Fibroblast of skin of scalp (primary cell): ENCODE data around the gene PAIP2.
A peak's percentile ranks its signal among the peaks of the same experiment; 100 is the strongest.
"Not testable (repeated sequence)": the region's sequence is repeated elsewhere in the genome, so short reads cannot be mapped to it uniquely, and the experiment has no call there.

Experiments
- DNase-seq: peaks from one replicate; pipeline ENCODE4 v3.0.0-alpha.2; 2013

PAIP2 gene

GRCh38 chr5:139392678-139393496 is 51.2 kb downstream of the PAIP2 start:
- DNase-seq: peak; percentile 67

DNA sequence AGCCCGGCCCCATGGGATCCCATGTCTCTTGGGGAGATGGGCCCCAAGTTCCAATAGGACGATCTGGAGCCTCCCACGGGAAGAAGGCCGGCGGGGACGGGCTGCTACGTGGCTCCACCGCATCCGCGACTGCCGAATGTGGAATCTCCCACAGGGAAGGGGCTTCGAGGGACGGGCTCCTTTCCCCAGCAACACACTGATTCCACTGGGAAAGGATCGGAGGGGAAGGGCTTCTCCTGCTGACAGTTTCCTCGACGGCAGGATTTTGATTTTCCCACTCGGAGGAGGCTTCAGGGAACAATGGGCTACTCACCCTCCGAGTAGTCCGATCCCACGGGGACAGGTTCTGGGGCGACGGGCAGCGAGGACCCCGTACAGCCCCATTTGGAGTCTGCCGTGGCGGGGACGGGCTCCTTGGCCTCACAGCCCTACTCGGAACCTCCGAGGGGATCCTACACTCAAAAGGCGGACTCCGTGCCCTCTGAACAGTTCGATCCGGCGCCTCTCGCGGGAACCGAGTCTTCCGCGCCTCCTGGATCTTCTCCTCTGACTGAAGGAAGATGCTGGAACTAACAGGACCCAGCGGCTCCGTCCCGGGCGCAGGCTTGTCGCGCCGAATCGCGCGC is 52.0 kb downstream of the PAIP2 start:
- no peak for DNase-seq

- DNase-seq: peak; percentile 38
These were observed 52.5 kb downstream of the PAIP2 start for GRCh38 chr5:139394123-139394653.

DNA sequence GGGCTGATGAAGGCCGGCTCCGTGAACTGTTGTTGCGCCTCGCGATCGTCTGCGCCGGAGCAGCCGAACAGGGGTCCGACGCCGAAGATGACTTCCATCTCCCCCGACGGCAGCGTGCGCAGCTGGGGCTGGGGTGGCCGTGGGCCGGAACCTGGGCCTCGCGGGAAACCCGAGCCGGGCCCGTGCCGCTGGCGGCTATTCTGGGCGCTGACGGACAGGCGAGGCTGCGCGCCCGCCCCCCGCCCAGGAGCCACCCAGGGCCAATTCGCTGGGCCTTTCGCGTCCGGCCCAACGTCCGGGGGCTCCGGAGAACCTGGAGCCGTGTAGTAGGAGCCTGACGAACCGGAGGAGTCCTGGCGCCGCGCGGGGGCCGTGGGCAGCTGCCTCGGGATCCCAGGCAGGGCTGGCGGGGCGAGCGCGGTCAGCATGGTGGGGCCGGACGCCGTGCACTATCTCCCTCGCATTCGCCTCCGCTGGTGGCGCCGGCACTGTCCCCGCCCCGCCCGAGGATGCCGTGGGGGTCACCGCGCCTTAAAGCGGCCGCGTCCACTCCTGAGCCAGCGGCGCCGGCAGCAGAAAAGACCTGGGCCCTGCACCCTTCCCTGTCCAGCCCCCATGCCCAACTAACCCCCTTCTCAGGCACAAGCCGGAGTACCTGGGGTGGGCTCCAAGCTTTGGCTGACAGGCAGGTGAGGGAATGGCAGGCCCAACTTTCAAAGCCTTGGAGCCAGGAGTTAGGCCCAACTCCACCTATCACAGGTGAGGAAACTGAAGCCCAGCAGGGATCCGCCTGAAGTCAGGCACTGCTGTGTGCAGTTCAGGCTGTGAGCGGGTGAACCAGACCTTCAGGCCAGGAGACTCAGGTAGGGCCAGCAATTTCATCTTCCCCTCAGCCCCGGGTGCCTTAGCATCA is 53.3 kb downstream of the PAIP2 start, which contains the start of gene PROB1:
TSS of gene PROB1 (minus strand) at position 451 of the 913 bp plus-strand sequence. CDS start at position 428, 23 bp downstream.
- DNase-seq: no peak

DNA sequence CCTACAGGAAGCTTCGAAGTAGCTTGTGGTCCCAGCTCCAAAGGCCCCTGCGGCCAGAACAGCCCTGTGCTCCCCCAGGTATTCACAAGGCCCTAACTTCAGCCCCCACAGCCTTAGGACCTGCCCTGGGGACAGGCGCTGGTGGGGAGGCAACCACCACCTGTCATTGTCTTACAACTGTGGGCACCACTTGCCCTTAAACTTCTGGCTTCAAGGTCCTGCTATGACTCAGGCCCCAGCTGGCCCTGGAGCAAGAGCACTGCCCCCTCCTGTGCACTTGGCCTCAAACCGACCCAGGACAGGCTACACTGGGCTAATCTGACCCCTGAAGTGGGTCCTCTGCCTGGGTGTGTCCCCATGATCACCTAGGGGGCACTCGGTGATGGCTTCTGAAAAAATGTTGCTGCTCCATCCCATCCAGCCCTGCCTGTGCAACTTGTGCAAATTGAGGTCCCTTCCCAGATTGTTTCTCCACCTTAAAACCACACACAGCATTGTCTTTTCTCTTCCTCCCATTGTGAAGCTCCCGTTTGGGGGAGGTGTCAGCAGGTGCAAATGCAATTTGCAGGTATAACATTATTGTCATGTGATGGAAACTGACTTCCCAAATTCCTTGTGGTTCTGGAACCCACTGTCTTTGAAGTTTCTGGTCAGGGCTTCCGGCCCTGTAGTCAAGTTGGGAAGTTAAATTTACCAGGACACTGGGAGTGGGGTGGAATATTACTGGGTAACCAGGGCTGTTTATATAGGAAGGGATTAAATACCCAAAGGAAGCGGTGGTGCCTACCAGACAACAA is 54.4 kb downstream of the PAIP2 start:
- no peak for DNase-seq

GRCh38 chr5:139396691-139397090 is 55.0 kb downstream of the PAIP2 start:
- DNase-seq: no peak

DNA sequence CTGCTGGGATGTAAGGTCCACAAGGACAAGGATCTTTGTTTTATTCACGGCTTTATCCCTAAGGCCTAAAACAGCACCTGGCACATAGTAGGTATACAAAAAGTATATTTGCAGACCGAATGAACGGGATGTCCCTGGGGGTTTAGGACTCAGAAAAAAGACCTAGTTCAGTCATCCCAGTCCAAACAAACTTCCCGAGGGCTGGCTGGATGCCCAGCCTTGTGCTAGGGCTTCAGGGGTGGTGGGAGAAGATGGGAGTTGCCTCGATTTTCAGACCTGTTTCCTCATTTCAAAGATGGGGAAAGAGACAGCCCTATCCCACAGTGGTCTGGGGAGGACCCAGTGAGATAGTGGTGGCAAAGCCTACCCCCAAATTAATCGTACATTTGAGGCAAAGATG is 56.3 kb downstream of the PAIP2 start:
- DNase-seq: peak; percentile 29

DNA sequence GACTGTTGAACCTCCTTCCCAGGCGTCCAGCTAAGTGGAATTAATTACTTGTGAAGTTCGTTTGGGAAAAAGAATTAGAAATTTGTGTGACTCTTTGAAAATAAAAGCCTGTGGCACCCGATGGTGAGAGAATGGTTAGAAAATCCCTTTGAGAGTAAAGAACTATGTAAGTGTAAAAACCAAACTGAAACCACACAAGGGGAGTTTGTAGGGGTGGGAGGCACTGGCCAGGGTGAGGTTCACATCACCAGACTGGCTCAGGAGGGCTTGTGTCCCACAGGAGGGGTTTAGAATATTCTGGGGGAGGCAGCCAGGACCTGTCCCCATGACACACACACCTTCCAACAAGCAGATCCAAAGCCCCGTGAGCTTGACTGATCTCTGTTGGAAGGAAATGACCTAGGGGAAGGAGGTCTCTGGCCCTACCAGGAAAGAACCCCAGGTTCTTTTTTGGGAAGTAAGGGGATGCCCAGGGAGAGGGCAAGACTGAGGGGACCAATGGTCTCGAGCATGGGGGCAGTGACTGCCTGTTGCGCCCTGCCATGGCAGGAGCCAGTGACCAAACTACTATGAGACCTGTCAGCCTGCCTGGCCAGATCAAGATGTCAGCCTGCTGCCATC is 58.0 kb downstream of the PAIP2 start:
- no peak for DNase-seq

DNA sequence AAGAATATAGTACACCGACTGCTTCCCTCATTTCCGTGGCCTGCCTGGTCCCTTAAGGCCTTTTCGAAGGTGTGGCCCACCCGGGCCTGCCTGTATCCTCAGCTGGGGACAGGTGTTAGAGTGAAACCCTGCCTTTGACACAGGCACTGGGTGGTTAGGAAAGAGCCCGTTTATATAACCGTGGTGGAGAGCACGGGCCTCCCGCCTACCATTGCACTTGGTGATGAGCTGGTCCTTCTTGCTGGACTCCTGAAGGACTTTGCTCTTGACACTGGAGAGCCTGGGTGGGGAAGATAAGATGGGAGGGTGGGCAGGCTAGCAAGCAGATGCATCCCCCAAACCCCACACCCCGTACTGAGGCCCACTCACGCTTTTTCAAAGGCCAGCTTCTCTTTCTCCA is 59.9 kb downstream of the PAIP2 start:
- DNase-seq: no peak

GRCh38 chr5:139402561-139403158 is 61.0 kb downstream of the PAIP2 start:
- no peak for DNase-seq

DNA sequence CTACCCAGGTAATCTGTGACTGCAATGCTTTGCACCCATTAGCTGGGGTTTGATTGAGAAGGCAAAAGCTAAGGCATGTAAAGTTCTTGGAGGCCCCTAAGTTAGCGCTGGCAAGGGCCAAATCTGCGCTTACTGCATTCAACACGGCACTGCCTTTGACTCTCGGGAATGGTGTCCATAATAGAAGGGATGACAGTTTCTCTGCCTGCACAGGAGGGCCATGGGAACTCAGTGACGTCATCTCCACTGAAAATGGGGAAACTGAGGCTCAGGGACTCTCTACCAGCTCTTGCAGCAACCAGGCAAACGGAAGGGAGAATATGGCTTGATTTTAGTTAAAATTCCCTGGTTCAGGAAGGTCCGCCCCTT is 61.7 kb downstream of the PAIP2 start:
- no peak for DNase-seq

GRCh38 chr5:139403787-139404483 is 62.3 kb downstream of the PAIP2 start, which contains the start of gene SPATA24:
TSS of gene SPATA24 (minus strand) at chr5:139404089. CDS start at chr5:139404060, 29 bp downstream.
- peak; percentile 98 for DNase-seq

- DNase-seq: no peak
These were observed 62.8 kb downstream of the PAIP2 start for GRCh38 chr5:139404484-139404840.

GRCh38 chr5:139406963-139407362 is 65.3 kb downstream of the PAIP2 start:
- DNase-seq: no peak

GRCh38 chr5:139407517-139407916 is 65.9 kb downstream of the PAIP2 start:
- no peak for DNase-seq

DNA sequence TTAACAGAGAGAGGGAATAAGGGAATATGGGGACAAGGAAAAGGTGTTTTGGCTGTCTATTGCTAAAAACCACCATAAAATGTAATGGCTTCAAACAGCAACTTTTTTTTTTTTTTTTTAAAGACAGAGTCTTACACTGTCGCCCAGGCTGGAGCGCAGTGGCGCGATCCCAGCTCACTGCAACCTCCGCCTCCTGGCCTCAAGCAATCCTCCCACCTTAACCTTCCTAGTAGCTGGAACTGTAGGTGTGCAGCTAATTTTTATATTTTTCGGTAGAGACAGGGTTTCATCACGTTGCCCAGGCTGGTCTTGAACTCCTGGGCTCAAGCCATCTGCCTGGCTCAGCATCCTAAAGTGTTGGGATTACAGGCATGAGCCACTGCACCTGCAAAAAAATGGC is 66.5 kb downstream of the PAIP2 start:
- DNase-seq: no peak

- DNase-seq: not testable (repeated sequence)
These were observed 67.5 kb downstream of the PAIP2 start for GRCh38 chr5:139409116-139409515.

DNA sequence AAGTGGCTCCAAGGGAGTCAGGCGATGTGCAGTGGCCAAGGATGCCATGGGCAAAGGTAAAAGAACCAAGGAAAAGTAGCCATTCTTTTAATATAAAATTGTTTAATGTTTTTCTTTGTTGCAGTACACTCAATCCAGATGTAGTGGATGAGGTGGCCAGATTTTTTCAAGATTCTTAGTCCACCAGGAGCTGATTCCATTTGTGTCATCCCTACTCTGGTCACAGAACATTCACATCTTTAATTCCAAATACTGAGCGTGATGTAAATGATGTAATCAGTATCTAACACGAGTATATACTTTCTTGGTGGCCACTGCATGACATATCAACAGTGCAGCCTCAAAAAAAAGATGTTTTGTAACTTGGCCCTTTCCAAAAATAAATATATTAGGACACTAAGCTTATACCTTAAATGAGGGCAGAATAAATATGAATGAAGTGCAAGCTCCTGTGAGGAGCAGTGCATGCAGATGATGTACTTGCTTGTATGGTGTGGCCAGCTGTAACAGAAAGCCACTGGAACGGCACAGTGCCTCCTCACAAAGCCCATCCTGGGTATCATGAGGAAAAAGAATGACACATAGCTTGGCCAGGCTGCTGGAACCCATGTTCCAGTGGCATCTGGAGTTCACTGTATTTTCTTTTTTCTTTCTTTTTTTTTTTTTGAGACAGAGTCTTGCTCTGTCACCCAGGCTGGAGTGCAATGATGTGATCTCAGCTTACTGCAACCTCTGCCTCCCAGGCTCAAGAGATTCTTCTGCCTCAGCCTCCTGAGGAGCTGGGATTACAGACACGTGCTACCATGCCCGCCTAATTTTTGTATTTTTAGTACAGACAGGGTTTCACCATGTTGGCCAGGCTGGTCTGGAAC is 68.7 kb downstream of the PAIP2 start:
- no peak for DNase-seq
